ENCODE results near the gene DGAT2. TPM values are rescaled to one million over a fixed set of nuclear protein-coding genes. Genes with fewer than 3 reads are reported as not detected.
A peak's percentile ranks its signal among the peaks of the same experiment; 100 is the strongest.

The DGAT2 gene
- total and polyA plus RNA-seq, 8 donors: 1.2 to 14.9 (median 1.5) TPM

- Histone ChIP-seq H3K4me3 (no peak overlapping the region), H3K27me3 (no peaks in the 10 kb centered on the region), H3K27ac (no peak overlapping the region), H3K4me1 (peaks cover 0 to 11% of the 10 kb centered on the region in 2 donors), H3K36me3 (peaks cover 0 to 20% of the 10 kb centered on the region in 2 donors), H3K9me3 (no peaks in the 10 kb centered on the region)
- DNase-seq: no peak
- TF ChIP-seq CTCF (IDR thresholded peaks at IDR 0.05): no peak
- no peak for ATAC-seq
- intact Hi-C loops (cut with DNase I): loop anchor here in 1 of 2 donors (5.0 kb wide), 1 partner anchor 65 kb away; no protein-coding TSS in a partner anchor
Observed at GRCh38 chr11:75802021-75802912, 33.7 kb downstream of the DGAT2 start.

DNA sequence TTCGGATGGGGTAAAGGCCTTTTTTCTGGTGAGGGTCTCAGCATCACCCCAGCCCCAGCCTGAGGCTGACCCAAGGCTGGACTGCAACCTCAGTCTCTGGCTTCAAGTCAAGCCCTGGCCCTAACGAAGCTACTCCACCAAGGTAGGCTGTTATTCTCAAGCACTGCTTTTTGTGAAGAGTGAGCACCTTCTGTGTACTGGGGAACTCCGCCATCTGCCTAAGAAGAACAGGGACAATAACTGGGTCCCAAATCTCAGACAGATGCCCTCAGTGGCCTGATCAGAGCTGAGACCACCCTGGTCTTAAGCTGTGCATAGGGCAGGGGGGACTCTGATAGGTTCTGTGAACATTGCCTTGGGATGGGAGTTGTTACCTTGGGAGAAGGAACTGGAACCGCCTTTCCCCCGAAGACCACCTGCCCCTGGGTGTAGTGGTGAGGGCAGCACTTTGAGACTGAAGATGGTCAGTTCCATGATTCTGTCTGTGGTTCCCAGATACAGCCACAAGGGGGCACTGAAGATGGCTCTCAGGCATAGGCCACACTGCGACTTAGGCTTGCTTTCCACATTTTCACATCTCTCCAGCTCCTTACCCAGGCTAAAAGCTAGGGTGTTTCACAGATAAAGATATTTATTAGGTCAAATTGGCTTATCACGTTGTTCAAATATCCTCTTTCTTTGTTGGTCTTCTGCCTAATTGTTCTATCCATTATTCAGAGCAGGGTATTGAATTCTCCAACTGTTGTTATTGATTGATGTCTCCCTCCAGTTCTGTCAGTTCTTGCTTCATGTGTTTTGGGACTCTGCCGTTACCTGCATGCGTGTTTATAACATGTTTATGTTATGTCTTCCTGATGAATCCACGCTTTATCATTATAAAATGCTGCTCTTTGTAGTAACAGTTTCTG, 34.6 kb downstream of the DGAT2 start:
- DNase-seq (peak in 3 of 4 donors; percentile 69 to 81 (median 76)), ATAC-seq (peak; percentile 98)
- TF ChIP-seq CTCF (IDR thresholded peaks at IDR 0.05): peak; percentile 92 to 93
- Histone ChIP-seq H3K9me3 (no peaks in the 10 kb centered on the region), H3K4me1 (peaks cover 0 to 11% of the 10 kb centered on the region in 2 donors), H3K27ac (no peak overlapping the region), H3K36me3 (peaks cover 0 to 13% of the 10 kb centered on the region in 2 donors), H3K27me3 (no peaks in the 10 kb centered on the region), H3K4me3 (no peak overlapping the region)
- intact Hi-C loops (cut with DNase I): loop anchor here in 1 of 2 donors (5.0 kb wide), 1 partner anchor 64 kb away; no protein-coding TSS in a partner anchor

- no peak for DNase-seq
- H3K36me3 ChIP-seq: no peaks in the 10 kb centered on the region
- no peaks in the 10 kb centered on the region for H3K9me3 ChIP-seq
- H3K27me3 ChIP-seq: no peaks in the 10 kb centered on the region
- no peak for TF ChIP-seq CTCF (IDR thresholded peaks at IDR 0.05)
- H3K4me1 ChIP-seq: peaks cover 4 to 18% of the 10 kb centered on the region in 2 donors
- no peak overlapping the region for H3K27ac ChIP-seq
- H3K4me3 ChIP-seq: no peak overlapping the region
- no peak for ATAC-seq
- intact Hi-C loops (cut with DNase I): no loop called here
Observed at GRCh38 chr11:75809111-75809510, 40.5 kb downstream of the DGAT2 start.

DNA sequence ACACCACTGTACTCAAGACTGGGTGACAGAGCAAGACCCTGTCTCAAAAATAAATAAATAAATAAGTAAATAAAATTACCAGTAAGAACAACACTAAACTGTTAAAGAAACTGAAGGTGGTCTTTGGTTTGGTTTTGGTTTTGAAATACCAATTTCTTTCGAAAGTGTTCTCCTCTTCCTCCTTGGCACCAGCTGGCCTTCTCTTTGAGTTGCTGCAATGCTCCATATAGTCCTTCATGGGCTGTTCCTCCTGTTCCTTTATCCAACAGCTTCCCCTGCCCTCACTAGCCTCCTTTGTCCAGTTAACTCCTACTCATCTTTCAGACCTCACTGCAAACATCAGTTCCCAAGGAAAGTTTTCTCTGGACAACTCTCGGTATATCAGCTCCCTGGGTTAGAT, 41.4 kb downstream of the DGAT2 start:
- Histone ChIP-seq H3K27ac (no peak overlapping the region), H3K36me3 (no peaks in the 10 kb centered on the region), H3K4me1 (peaks cover 5 to 21% of the 10 kb centered on the region in 2 donors), H3K9me3 (no peaks in the 10 kb centered on the region), H3K27me3 (no peaks in the 10 kb centered on the region), H3K4me3 (no peak overlapping the region)
- no peak for DNase-seq
- ATAC-seq: no peak
- intact Hi-C loops (cut with DNase I): no loop called here
- TF ChIP-seq CTCF (IDR thresholded peaks at IDR 0.05): no peak
